Loucy (cell line): ENCODE results near the gene UBE2K.

Experiments
- H2AFZ ChIP-seq: fragments of 200-600 bp; sonication (generic); 2 replicates; pipeline ENCODE4 v1.6.0; 2016; ENCODE audit warnings: antibody characterized with exemption, mild to moderate bottlenecking, low read length, moderate library complexity
- H3F3A ChIP-seq: fragments of 200-600 bp; 2 replicates; pipeline ENCODE4 v1.6.0; 2016; ENCODE audit warnings: antibody characterized with exemption, low read depth, mild to moderate bottlenecking
- H3K27me3 ChIP-seq: fragments of 200-600 bp; sonication (generic); 2 replicates; pipeline ENCODE4 v1.6.1; 2014; ENCODE audit warnings: low read length, mild to moderate bottlenecking; ENCODE audit not compliant: insufficient read depth, poor library complexity, severe bottlenecking
- H3K36me3 ChIP-seq: fragments of 200-600 bp; sonication (generic); 2 replicates; pipeline ENCODE4 v1.6.1; 2016; ENCODE audit warnings: low read length; ENCODE audit not compliant: insufficient read depth
- H3K4me1 ChIP-seq: fragments of 200-600 bp; sonication (generic); 2 replicates; pipeline ENCODE4 v1.5.1; 2014; ENCODE audit warnings: low read length, mild to moderate bottlenecking; ENCODE audit not compliant: insufficient read depth, poor library complexity, severe bottlenecking
- H3K4me2 ChIP-seq: fragments of 200-600 bp; sonication (generic); 2 replicates; pipeline ENCODE4 v1.6.0; 2014; ENCODE audit warnings: antibody characterized with exemption, low read length, low read depth, mild to moderate bottlenecking; ENCODE audit not compliant: poor library complexity, severe bottlenecking
- H3K4me3 ChIP-seq: fragments of 200-600 bp; sonication (generic); 2 replicates; pipeline ENCODE4 v1.5.1; 2014; ENCODE audit warnings: low read length, mild to moderate bottlenecking, mixed read lengths; ENCODE audit not compliant: poor library complexity, severe bottlenecking
- H3K79me2 ChIP-seq: fragments of 200-600 bp; sonication (generic); 2 replicates; pipeline ENCODE4 v1.6.1; 2014; ENCODE audit warnings: low read length; ENCODE audit not compliant: insufficient read depth
- H3K9ac ChIP-seq: fragments of 200-600 bp; sonication (generic); 2 replicates; pipeline ENCODE4 v1.6.0; 2014; ENCODE audit warnings: mild to moderate bottlenecking, low read depth, low read length, moderate library complexity; ENCODE audit not compliant: poor library complexity, severe bottlenecking
- H3K9me2 ChIP-seq: fragments of 200-600 bp; sonication (generic); replicated peaks from 2 replicates; pipeline ENCODE4 v1.6.1; 2016; ENCODE audit warnings: low read depth, low read length, mixed read lengths
- H3K9me3 ChIP-seq: fragments of 200-600 bp; sonication (generic); 2 replicates; pipeline ENCODE4 v1.6.1; 2014; ENCODE audit warnings: mild to moderate bottlenecking, antibody characterized with exemption, low read length, low read depth; ENCODE audit not compliant: insufficient read depth
- H4K20me1 ChIP-seq: fragments of 200-600 bp; sonication (generic); 2 replicates; pipeline ENCODE4 v1.6.0; 2014; ENCODE audit warnings: antibody characterized with exemption, low read length, mild to moderate bottlenecking; ENCODE audit not compliant: insufficient read depth, poor library complexity, severe bottlenecking
- EZH2phosphoT487 ChIP-seq: fragments of 200-600 bp; IDR thresholded peaks from 2 replicates; pipeline ENCODE4 v1.6.1; 2018; ENCODE audit warnings: antibody characterized with exemption, mild to moderate bottlenecking, moderate library complexity, borderline replicate concordance
- TF ChIP-seq, protein P1 (sequence below): fragments of 200-600 bp; sonication (generic); conservative IDR thresholded peaks from 2 replicates; pipeline ENCODE4 v1.5.1; 2014; ENCODE audit warnings: mild to moderate bottlenecking, antibody characterized with exemption, low read length

The UBE2K gene, protein sequence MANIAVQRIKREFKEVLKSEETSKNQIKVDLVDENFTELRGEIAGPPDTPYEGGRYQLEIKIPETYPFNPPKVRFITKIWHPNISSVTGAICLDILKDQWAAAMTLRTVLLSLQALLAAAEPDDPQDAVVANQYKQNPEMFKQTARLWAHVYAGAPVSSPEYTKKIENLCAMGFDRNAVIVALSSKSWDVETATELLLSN

GRCh38 chr4:39697740-39698423, at the start of gene UBE2K:
Gene UBE2K (plus strand): TSS chr4:39698136. CDS start chr4:39698328, 192 bp downstream.
- H3K27me3 ChIP-seq = no peaks in the 10 kb centered on the region
- H3K9me3 ChIP-seq = no peaks in the 10 kb centered on the region
- H3K9me2 ChIP-seq = no peaks in the 10 kb centered on the region
- H4K20me1 ChIP-seq = peaks cover 48% of the 10 kb centered on the region
- H3K79me2 ChIP-seq = peaks cover 60% of the 10 kb centered on the region
- H3K36me3 ChIP-seq = peaks cover 6% of the 10 kb centered on the region; the same call in 1 of the 2 replicates
- H2AFZ ChIP-seq = peak within 1 kb of the TSS; percentile 99
- H3K9ac ChIP-seq = peak within 1 kb of the TSS; percentile 91
- TF ChIP-seq EZH2phosphoT487 = no peak
- TF ChIP-seq, protein P1, sequence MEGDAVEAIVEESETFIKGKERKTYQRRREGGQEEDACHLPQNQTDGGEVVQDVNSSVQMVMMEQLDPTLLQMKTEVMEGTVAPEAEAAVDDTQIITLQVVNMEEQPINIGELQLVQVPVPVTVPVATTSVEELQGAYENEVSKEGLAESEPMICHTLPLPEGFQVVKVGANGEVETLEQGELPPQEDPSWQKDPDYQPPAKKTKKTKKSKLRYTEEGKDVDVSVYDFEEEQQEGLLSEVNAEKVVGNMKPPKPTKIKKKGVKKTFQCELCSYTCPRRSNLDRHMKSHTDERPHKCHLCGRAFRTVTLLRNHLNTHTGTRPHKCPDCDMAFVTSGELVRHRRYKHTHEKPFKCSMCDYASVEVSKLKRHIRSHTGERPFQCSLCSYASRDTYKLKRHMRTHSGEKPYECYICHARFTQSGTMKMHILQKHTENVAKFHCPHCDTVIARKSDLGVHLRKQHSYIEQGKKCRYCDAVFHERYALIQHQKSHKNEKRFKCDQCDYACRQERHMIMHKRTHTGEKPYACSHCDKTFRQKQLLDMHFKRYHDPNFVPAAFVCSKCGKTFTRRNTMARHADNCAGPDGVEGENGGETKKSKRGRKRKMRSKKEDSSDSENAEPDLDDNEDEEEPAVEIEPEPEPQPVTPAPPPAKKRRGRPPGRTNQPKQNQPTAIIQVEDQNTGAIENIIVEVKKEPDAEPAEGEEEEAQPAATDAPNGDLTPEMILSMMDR = no peak
- no peaks in the 10 kb centered on the region for H3F3A ChIP-seq
- H3K4me1 ChIP-seq = peaks cover 31% of the 10 kb centered on the region
- peak within 1 kb of the TSS; percentile 91 for H3K4me2 ChIP-seq
- H3K4me3 ChIP-seq = peak within 1 kb of the TSS; percentile 95

DNA sequence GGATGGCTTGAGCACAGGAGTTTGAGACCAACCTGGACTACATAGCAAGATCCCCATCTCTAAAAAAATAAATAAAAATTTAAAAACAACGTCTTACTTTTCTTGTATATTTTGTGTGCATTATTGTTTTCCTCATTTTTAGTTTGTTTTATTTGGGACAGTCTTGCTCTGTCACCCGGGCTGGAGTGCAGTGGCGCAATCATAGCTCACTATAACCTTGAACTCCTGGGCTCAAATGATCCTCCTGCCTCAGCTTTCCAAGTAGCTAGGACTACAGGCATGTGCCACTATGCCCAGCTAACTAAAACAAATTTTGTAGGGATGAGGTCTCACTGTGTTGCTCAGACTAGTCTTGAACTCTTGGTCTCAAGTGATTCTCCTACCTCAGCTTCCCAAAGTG, 49.7 kb upstream of the UBE2K start:
- Histone ChIP-seq H3K9me3 (no peaks in the 10 kb centered on the region), H3K4me3 (no peak overlapping the region), H3K79me2 (no peaks in the 10 kb centered on the region), H3K4me1 (no peaks in the 10 kb centered on the region), H3F3A (no peaks in the 10 kb centered on the region), H3K36me3 (no peaks in the 10 kb centered on the region), H3K27me3 (no peaks in the 10 kb centered on the region), H3K9me2 (no peaks in the 10 kb centered on the region), H3K9ac (no peak overlapping the region), H3K4me2 (no peak overlapping the region), H4K20me1 (no peaks in the 10 kb centered on the region), H2AFZ (no peak overlapping the region)
- TF ChIP-seq, protein P1 = no peak
- TF ChIP-seq EZH2phosphoT487 = no peak

GRCh38 chr4:39648827-39649558, 48.9 kb upstream of the UBE2K start:
- no peaks in the 10 kb centered on the region for H3K27me3 ChIP-seq
- H3K9me2 ChIP-seq = no peaks in the 10 kb centered on the region
- H3K4me2 ChIP-seq = no peak overlapping the region
- no peaks in the 10 kb centered on the region for H3F3A ChIP-seq
- no peaks in the 10 kb centered on the region for H3K36me3 ChIP-seq
- no peak overlapping the region for H3K9ac ChIP-seq
- no peaks in the 10 kb centered on the region for H3K4me1 ChIP-seq
- H4K20me1 ChIP-seq = no peaks in the 10 kb centered on the region
- no peak for TF ChIP-seq EZH2phosphoT487
- TF ChIP-seq, protein P1 = no peak
- no peak overlapping the region for H3K4me3 ChIP-seq
- H3K9me3 ChIP-seq = no peaks in the 10 kb centered on the region
- no peaks in the 10 kb centered on the region for H3K79me2 ChIP-seq
- H2AFZ ChIP-seq = no peak overlapping the region
